Astrocyte (in vitro differentiated cells and primary cell): ENCODE data around the gene GRAMD2A.

Experiments used
- CTCF ChIP-seq: IDR thresholded peaks from 2 replicates; pipeline ENCODE4 v1.5.1; 2011; ENCODE audit warnings: low read depth, mild to moderate bottlenecking, inconsistent platforms, low read length, moderate library complexity; ENCODE audit not compliant: insufficient read depth
- EZH2 ChIP-seq: IDR thresholded peaks from 2 replicates; pipeline ENCODE4 v1.6.1; 2012; ENCODE audit warnings: mild to moderate bottlenecking, low read length, inconsistent platforms; ENCODE audit not compliant: insufficient read depth

- TF ChIP-seq CTCF = no peak
- TF ChIP-seq EZH2 = no peak
Measured at GRCh38 chr15:72153269-72154000, 44.2 kb downstream of the GRAMD2A start.
